SK-N-MC (cell line): Measurements from ENCODE around the gene KIRREL1.

Source experiments
- DNase-seq: peaks from one replicate; pipeline ENCODE4 v3.0.0-alpha.2; 2011; ENCODE audit warnings: low read depth, low spot score
- H3K27ac ChIP-seq: fragments of 200-600 bp; sonication (generic); 2 replicates; pipeline ENCODE4 v1.5.1; 2016; ENCODE audit warnings: mixed run types
- H3K36me3 ChIP-seq: fragments of 200-600 bp; sonication (generic); 2 replicates; pipeline ENCODE4 v1.6.1; 2017; ENCODE audit warnings: antibody characterized with exemption, low read length, mixed read lengths; ENCODE audit not compliant: insufficient read depth
- H3K4me3 ChIP-seq: fragments of 200-600 bp; sonication (generic); 2 replicates; pipeline ENCODE4 v1.5.1; 2016
- H3K9ac ChIP-seq: fragments of 200-600 bp; sonication (generic); 2 replicates; pipeline ENCODE4 v1.8.0; 2017; ENCODE audit warnings: mixed run types, mixed read lengths; ENCODE audit not compliant: insufficient read length
- H3K9me3 ChIP-seq: fragments of 200-600 bp; sonication (generic); 2 replicates; pipeline ENCODE4 v1.6.1; 2017; ENCODE audit warnings: low read depth, mild to moderate bottlenecking, antibody characterized with exemption, low read length, moderate library complexity, mixed read lengths
- EZH2 ChIP-seq: fragments of 200-600 bp; sonication (generic); IDR thresholded peaks from one replicate; pipeline ENCODE4 v1.6.1; 2017; ENCODE audit warnings: antibody characterized with exemption
- FOXP2 ChIP-seq: optimal IDR thresholded peaks from 2 replicates; pipeline ENCODE3; 2011; ENCODE audit warnings: mild to moderate bottlenecking, moderate library complexity; ENCODE audit not compliant: insufficient read depth; ENCODE audit errors: extremely low read length, control extremely low read depth
- POLR2AphosphoS5 ChIP-seq: IDR thresholded peaks from 2 replicates; pipeline ENCODE4 v1.6.1; 2012; ENCODE audit warnings: mild to moderate bottlenecking, low read depth, low read length, borderline replicate concordance

Gene KIRREL1

DNA sequence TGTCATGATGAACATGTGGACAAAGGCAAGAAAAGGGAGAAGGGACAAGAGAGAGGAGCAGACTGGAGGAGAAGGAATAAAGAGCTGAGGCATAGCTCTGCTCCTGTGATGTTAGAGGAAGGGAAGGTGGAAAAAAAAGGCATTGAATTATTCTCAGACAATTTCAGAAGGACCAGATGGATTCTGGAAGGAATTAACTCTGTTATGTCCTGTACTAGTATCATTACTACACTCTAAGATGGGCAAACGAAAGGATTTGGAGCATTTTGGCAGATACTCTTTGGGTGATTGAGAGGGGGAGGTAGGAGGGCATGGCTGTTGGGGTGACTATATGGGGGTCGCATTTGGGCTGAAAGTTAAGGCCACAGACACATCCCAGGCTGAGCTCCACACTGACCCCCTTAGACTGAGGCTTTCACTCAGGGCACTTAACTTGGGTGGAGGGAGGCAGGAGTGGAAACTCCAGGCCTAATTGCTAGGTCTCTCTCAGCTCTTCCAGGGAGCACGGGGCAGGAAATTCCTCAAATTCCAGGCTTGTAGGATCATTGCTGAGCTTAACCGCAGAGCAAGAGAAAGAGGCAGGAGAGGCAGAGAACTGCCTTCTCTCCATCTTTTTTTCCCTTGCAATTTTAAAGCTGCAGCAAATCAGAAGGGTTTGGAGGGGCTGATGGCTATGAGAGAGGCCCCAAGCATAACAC, 25.9 kb downstream of the KIRREL1 start:
- Histone ChIP-seq H3K4me3 (peak overlapping the region; percentile 75), H3K27ac (peak overlapping the region; percentile 99), H3K9me3 (no peaks in the 10 kb centered on the region), H3K36me3 (no peaks in the 10 kb centered on the region), H3K9ac (peak overlapping the region; percentile 73)
- peak; percentile 24; the same call in 1 of the 2 replicates for TF ChIP-seq POLR2AphosphoS5
- no peak for TF ChIP-seq EZH2
- peak; percentile 78 for DNase-seq

DNA sequence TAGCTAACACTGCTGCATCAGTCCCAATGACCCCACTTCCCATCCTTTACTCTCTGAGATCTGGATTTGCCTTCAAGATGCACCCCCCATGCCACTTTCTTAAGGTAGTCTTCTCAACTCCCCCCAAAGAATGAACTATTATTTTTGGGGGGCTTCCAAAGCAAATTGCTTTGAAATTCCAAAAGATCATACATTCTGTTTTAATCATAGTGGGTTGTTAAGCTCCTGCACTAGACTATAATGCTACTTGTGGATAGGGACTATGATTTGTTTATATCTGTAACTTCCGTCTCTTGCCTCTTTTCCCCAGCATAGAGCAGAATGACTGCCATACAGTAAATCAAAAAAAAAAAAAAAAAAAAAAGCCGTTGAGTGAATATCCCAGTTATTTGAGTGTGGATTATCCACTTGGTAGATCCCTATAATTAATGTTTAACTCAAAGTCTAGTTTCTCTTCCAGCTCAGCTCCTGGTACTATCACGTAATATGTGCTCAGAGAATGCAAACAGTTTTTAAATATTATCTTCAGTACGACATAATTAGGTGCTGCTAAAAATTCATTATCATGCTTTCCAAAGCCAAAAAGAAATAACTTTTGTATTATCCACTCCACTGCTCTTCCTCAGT, 26.9 kb downstream of the KIRREL1 start:
- no peak for TF ChIP-seq POLR2AphosphoS5
- TF ChIP-seq FOXP2 = no peak
- TF ChIP-seq EZH2 = no peak
- Histone ChIP-seq H3K27ac (peak overlapping the region; percentile 99), H3K36me3 (no peaks in the 10 kb centered on the region), H3K9ac (peak overlapping the region; percentile 73), H3K4me3 (peak overlapping the region; percentile 75), H3K9me3 (no peaks in the 10 kb centered on the region)
- no peak for DNase-seq

DNA sequence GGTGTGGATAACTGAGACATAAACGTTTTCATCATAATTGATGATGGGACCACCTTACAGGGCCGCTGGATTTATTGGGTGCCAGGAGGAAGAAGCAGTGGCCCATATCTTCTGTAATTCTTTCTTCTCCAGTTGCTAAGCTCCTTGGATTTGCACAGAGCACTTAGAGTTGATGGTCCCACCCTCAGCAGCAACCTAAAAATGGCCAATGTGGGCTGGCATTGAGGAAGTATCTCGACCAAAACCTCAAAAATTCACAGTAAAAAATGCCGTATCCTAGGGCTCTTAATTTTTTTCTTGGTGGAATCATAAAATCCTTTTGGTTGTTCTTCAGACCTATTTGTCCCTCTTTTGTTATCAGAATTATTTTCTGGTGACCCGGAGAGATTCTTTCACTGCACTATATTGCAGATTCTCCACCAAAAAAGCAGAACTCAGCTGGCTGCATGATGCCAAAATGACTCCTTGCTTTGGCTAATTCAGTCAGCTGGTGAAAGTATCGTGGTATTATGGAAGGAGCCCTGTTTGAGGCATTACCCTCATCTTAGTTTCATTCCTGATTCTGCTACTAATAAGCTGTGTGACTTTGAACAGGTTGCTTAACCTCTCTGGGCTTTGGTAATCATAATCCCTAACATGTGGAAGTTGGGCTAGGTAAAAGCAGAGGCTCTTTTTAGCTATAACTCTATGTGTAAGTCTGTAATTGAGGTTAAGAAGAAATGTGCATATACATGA, 27.6 kb downstream of the KIRREL1 start:
- DNase-seq = no peak
- peak overlapping the region; percentile 14 for H3K4me3 ChIP-seq
- H3K27ac ChIP-seq = peak overlapping the region; percentile 99
- no peaks in the 10 kb centered on the region for H3K9me3 ChIP-seq
- no peak for TF ChIP-seq FOXP2
- no peak for TF ChIP-seq EZH2
- H3K9ac ChIP-seq = peak overlapping the region; percentile 21
- H3K36me3 ChIP-seq = no peaks in the 10 kb centered on the region

DNA sequence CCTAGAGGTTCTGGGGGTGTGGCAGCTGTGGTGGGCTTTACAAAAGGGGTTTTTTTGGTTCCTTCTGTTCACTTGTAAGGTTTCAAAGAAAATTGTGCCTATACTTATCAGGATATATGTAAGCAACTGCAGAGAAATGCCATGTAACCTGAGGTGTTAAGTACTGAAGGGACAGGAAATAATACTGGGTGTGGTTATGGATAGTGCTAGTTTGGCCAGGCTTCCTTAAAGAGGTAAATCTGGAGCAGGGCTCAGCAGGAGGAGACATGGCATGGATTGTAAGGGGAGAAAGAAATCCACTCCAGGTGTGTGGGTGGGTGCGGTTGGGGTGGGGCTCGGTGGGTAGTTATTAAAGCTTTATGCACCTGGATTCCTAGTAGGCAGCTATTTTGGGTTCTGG, 28.3 kb downstream of the KIRREL1 start:
- TF ChIP-seq EZH2 (no peak), FOXP2 (no peak), POLR2AphosphoS5 (no peak)
- H3K9me3 ChIP-seq = no peaks in the 10 kb centered on the region
- H3K9ac ChIP-seq = no peak overlapping the region
- no peak for DNase-seq
- no peak overlapping the region for H3K4me3 ChIP-seq
- H3K27ac ChIP-seq = no peak overlapping the region
- H3K36me3 ChIP-seq = no peaks in the 10 kb centered on the region

DNA sequence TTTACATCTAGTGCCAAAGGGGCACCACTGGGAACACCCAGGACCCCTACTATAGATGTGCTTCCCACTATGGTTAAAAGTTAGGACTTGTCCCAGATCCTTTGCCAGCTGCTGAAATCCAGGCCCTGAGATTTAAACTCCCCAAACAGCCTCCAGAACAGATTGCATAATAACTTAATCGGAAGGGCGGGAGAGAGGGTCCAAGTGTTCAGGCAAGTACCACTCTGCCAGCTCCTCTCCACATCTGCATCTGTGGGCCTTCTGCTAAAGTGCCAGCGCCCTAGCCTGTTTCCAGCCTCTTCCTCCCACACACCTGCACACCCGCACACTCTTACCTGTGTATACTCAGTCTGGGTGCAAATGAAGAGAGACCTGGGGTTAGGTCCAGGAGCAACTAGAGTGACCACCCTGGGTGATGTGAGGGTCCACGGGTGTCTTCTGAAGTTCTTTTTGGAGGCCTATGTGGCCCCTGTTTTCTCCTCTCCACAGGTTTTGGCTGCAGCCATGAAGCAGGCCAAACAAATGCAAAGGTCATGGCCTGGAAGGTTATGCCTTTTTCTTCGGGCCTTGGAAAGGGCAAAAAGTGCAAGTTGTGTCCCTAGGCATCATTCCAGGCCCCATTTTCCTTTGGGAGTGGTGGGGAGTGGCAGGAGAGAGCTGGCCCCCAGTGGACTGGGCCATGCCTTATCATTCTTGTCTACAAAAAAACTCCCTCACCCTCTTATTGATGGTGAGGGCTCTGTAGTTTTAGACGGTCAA, 29.3 kb downstream of the KIRREL1 start:
- Histone ChIP-seq H3K9me3 (no peaks in the 10 kb centered on the region), H3K9ac (no peak overlapping the region), H3K27ac (no peak overlapping the region), H3K4me3 (no peak overlapping the region), H3K36me3 (no peaks in the 10 kb centered on the region)
- DNase-seq = no peak
- TF ChIP-seq EZH2 = no peak
- TF ChIP-seq POLR2AphosphoS5 = no peak
- no peak for TF ChIP-seq FOXP2

DNA sequence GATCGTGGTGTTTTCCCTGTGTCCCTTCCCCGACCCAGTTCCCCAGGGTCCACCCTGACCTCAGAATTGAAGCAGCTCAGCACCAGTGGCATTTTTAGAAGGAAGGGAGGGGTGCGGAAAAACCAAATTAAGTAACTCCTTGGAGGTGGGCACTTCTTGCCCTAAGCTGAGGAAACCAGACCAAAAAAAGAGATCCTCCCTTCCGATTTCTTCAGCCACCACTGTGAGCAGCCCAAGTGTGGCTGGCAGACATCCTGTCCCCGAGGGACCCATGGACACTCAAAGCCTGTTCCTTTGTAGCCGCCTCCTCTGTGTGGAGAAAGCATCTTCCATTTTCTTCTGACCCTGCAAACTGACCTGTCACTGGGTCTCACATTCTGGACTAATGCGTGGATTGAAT, 31.3 kb downstream of the KIRREL1 start:
- no peak overlapping the region for H3K4me3 ChIP-seq
- H3K9me3 ChIP-seq = no peaks in the 10 kb centered on the region
- no peak overlapping the region for H3K27ac ChIP-seq
- H3K9ac ChIP-seq = no peak overlapping the region
- TF ChIP-seq EZH2 = no peak
- TF ChIP-seq POLR2AphosphoS5 = no peak
- TF ChIP-seq FOXP2 = no peak
- no peaks in the 10 kb centered on the region for H3K36me3 ChIP-seq
- no peak for DNase-seq

DNA sequence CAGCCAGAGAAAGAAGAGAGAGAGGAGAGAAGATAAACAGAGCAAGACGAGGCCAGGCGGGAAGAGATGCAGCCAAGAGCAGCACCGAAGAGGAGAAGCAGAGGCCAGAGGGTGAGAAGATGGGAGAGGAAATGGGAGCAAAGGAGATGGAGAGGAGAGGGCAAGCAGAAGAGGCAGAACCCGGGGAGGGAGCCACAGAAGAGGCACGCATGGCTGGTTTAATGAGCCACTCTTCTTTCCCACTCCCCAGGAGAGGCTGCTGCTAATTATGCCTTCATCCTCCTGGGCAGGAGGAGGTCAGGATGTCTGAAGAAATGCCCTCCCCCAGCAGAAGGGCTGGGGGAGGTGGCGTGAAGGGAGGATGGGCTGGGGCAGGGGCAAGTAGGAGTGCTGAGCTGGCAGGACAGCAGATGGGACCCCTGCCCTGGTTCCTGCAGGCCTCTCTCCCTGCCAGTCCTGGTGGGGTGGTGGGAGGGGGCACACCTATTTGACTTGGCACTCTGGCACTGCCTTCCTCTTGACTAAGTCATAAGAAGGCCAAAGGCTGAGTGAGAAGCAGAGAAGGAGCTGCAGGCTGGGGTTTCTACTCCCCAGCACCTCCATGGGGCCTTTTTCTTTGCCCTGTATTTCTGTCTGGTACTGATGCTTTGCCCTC, 32.3 kb downstream of the KIRREL1 start:
- Histone ChIP-seq H3K9me3 (no peaks in the 10 kb centered on the region), H3K27ac (no peak overlapping the region), H3K9ac (no peak overlapping the region), H3K4me3 (no peak overlapping the region), H3K36me3 (no peaks in the 10 kb centered on the region)
- DNase-seq = no peak
- no peak for TF ChIP-seq POLR2AphosphoS5
- TF ChIP-seq EZH2 = no peak
- TF ChIP-seq FOXP2 = no peak

DNA sequence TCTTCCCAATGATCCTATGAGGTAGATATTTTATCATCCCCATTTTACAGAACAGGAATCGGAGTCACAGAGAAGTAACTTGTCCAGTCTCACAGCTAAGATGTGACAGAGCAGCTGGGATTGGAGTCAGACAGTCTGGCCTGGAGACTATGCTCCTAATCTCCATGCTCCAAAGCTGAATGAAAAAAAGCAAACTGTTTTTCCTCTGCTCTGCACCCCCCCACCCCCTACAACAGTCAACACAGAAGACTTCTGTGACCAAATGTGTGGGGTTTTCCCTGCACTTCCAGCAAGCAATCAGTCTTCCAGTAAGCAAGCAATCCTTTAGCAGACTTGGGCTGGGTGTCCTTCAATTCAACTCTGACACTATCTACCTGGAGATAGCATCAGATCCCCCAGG, 33.2 kb downstream of the KIRREL1 start:
- no peak for DNase-seq
- Histone ChIP-seq H3K9me3 (no peaks in the 10 kb centered on the region), H3K4me3 (no peak overlapping the region), H3K36me3 (peaks cover 2% of the 10 kb centered on the region; the same call in 1 of the 2 replicates), H3K27ac (no peak overlapping the region), H3K9ac (no peak overlapping the region)
- TF ChIP-seq EZH2 = no peak
- no peak for TF ChIP-seq POLR2AphosphoS5
- no peak for TF ChIP-seq FOXP2
